Measurements from ENCODE around the gene ACOXL.

DNA sequence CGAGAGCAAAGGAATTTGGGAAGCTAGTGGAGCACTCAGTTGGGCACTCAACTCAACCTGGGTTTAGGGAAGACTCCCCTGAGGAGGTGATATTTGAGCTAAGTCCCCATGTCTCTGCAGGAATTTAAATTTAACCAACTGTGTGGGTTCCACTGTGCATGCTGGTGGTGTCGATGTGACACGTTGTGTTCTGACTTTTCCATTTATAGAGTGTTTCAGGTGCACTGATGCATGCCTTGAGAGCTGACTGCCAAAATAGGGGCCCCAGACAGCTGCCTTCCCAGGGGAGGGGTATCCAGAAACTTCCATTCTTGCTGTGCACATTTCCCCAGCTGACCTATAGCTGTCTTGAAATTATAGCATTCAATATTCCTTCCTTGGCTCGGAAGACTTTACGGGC is 324.7 kb downstream of the ACOXL start:
- TF ChIP-seq, protein P1, sequence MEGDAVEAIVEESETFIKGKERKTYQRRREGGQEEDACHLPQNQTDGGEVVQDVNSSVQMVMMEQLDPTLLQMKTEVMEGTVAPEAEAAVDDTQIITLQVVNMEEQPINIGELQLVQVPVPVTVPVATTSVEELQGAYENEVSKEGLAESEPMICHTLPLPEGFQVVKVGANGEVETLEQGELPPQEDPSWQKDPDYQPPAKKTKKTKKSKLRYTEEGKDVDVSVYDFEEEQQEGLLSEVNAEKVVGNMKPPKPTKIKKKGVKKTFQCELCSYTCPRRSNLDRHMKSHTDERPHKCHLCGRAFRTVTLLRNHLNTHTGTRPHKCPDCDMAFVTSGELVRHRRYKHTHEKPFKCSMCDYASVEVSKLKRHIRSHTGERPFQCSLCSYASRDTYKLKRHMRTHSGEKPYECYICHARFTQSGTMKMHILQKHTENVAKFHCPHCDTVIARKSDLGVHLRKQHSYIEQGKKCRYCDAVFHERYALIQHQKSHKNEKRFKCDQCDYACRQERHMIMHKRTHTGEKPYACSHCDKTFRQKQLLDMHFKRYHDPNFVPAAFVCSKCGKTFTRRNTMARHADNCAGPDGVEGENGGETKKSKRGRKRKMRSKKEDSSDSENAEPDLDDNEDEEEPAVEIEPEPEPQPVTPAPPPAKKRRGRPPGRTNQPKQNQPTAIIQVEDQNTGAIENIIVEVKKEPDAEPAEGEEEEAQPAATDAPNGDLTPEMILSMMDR (IDR thresholded peaks at IDR 0.05; ENCODE audit: control extremely low read depth in 1 of 3, insufficient read depth in 1 of 3, low read depth in 1 of 3, low read length in 3 of 3) = no peak
- no peak for TF ChIP-seq RNF2 (IDR thresholded peaks at IDR 0.05; ENCODE audit: borderline replicate concordance, low read depth, low read length, missing control alignments, poor library complexity, severe bottlenecking)
- TF ChIP-seq, protein P2, sequence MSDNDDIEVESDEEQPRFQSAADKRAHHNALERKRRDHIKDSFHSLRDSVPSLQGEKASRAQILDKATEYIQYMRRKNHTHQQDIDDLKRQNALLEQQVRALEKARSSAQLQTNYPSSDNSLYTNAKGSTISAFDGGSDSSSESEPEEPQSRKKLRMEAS (IDR thresholded peaks at IDR 0.05) = no peak
- TF ChIP-seq PHF8 (conservative IDR thresholded peaks at IDR 0.05; ENCODE audit: low read depth, low read length) = no peak
- no peak for TF ChIP-seq POLR2AphosphoS5 (IDR thresholded peaks at IDR 0.05; ENCODE audit: low read depth, low read length)
